Stimulated activated CD4-positive, alpha-beta T cell treated with anti-CD3 and anti-CD28 coated beads, Interleukin-1b, Interleukin-23, amount 100 ng/mL, for 1 hour (primary cell): Measurements from ENCODE around the gene MATK.

Experiments used
- DNase-seq, 2 donors: peaks; one replicate each; pipeline ENCODE4 v3.0.0-alpha.2; 2020; ENCODE audit warnings: low read depth in 2 of 2

Gene MATK

GRCh38 chr19:3751236-3751635 lies 34.9 kb downstream of the MATK start:
- DNase-seq = no peak

DNA sequence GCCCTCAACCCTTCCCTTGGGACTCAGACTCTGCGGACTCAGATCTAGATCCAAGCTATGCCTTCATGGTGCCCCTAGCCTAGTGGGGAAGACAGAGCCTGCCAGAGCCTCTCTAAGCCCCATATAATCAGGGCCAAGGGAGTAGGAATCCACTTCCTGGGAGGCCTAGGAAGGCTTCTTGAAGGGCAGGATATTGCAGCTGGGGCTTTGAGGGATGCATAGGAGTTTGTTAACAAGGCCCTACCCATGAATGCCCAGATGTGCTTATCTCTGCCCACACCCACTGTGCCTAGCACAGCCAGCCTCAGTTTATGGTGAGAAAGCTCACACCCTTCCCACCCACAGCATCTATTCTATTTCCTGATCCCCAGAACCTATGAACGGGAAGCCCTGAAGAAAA lies 36.0 kb downstream of the MATK start:
- no peak for DNase-seq

GRCh38 chr19:3748965-3749364 lies 37.2 kb downstream of the MATK start:
- no peak for DNase-seq

DNA sequence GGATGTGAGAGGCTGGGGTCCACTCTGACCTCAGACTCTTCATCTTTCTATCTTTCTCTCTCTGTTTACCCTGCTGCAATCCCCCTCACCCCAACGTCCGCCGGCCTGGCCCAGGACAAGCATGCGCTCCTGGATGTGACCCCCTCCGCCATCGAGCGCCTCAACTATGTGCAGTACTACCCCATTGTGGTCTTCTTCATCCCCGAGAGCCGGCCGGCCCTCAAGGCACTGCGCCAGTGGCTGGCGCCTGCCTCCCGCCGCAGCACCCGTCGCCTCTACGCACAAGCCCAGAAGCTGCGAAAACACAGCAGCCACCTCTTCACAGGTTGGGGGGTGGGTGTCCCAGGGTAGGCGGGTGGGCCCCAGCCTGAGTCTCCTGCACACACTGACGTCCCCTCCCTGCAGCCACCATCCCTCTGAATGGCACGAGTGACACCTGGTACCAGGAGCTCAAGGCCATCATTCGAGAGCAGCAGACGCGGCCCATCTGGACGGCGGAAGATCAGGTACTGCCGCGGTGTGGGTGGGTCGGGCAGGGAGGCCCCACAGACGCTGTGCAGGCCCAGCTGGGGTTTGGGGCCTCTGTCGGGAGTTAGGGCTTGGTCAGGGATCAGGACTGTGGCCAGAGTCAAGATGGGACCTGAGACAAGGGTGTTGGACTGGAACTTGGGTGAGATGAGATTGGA lies 39.7 kb downstream of the MATK start:
- DNase-seq = no peak

GRCh38 chr19:3745363-3746045 lies 40.7 kb downstream of the MATK start:
- no peak for DNase-seq

- no peak for DNase-seq
Measured at GRCh38 chr19:3743486-3743885, 42.7 kb downstream of the MATK start.

DNA sequence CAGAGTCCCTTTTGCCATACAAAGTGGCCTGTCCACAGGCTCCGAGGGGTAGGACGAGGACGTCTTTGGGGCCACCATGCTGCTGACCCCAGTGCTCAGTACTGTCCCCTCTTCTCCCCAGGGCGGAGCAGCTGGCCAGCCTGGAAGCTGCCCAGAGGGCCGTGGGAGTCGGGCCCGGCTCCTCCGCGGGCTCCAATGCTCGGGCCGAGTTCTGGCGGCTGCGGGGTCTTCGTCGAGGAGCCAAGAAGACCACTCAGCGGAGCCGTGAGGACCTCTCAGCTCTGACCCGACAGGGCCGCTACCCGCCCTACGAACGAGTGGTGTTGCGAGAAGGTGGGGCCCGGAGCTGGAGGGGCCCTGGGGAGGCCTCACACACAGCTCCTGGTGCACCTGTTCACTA lies 45.8 kb downstream of the MATK start:
- no peak for DNase-seq

DNA sequence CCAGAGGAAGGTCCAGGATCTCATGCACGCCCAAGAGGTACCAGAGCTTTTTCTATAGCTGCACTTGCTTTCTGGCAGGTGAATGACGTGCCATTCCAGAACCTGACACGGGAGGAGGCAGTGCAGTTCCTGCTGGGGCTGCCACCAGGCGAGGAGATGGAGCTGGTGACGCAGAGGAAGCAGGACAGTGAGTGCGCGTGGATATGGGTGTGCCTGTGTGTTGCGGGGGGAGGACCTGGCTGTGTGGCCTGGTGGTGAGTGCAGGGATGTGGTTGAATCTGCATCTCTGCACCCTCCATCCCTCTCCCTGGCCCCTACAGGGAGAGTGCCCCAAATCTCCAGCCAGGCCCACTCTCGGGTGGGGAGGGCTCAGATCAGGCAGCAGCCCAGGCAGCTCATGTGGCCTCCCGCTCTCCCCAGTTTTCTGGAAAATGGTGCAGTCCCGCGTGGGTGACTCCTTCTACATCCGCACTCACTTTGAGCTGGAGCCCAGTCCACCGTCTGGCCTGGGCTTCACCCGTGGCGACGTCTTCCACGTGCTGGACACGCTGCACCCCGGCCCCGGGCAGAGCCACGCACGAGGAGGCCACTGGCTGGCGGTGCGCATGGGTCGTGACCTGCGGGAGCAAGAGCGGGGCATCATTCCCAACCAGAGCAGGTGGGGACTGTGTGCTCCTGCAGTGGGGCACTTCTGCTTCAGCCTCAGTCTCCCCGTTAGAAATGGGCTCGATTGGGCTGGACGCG lies 47.5 kb downstream of the MATK start:
- no peak for DNase-seq

DNA sequence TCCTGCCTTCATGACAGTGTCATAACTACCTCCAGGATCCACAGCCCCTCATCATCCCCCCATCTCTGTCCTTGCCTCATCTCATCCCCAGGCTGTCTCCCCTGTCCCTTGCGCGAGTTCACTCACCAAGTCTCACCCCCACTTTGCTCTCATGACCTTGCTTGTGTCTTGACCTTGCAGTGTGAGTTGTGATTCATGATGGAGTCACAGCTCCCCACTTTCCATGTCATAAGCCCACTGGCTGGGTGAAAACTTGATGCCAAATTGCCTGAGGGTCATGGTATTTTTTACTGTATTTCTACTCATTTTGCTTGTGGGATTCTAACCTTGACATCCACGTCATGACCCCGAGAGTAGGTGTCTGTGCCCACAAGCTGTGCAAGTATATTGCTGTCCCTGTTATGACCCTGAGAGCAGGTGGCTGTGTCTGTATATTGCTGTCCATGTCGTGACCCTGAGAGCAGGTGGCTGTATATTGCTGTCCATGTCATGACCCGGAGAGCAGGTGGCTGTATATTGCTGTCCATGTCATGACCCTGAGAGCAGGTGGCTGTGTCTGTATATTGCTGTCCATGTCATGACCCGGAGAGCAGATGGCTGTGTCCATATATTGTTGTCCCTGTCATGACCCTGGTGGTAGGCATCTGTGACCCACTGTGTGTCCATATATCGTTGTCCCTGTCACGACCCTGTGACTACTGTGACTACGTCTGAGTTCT lies 48.5 kb downstream of the MATK start:
- no peak for DNase-seq

DNA sequence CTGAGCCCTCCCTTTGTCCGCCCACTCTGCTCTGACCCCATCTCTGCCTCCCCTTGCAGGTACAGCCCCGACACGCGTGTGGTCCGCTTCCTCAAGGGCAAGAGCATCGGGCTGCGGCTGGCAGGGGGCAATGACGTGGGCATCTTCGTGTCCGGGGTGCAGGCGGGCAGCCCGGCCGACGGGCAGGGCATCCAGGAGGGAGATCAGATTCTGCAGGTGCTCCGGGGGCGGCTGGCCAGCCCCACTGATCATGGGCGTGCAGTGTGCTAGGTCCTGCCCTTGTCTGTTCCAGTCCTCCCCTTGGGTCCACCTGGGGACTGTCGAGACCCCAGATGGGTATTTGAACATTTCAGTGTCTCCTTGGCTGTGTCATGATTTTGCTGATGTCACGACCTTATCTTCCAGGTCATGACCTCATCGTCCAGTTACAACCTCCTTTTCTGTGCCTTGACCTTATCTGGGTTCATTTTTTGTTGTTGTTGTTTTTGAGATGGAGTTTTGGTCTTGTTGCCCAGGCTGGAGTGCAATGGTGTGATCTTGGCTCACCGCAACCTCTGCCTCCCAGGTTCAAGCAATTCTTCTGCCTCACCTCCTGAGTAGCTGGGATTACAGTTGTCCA lies 50.0 kb downstream of the MATK start:
- no peak for DNase-seq

GRCh38 chr19:3734310-3734600 lies 51.9 kb downstream of the MATK start:
- DNase-seq = no peak

GRCh38 chr19:3733549-3734309 lies 52.5 kb downstream of the MATK start:
- no peak for DNase-seq

GRCh38 chr19:3732108-3732507 lies 54.1 kb downstream of the MATK start:
- DNase-seq = no peak

- DNase-seq = no peak
Measured at GRCh38 chr19:3730457-3730958, 55.7 kb downstream of the MATK start.
